Hepatocyte (in vitro differentiated cells): ENCODE data around the gene PLEKHA6. TPM values are rescaled to one million over a fixed set of nuclear protein-coding genes. Genes with fewer than 3 reads are reported as not detected.

Experiments used
- DNase-seq: peaks from one replicate; pipeline ENCODE4 v3.0.0-alpha.2; 2016; ENCODE audit warnings: low spot score
- H2AFZ ChIP-seq: fragments of 200-600 bp; sonication (generic); 2 replicates; pipeline ENCODE4 v1.6.0; 2016; ENCODE audit warnings: antibody characterized with exemption, mild to moderate bottlenecking
- H3K27ac ChIP-seq: fragments of 200-600 bp; sonication (generic); 2 replicates; pipeline ENCODE4 v1.5.1; 2016; ENCODE audit warnings: mild to moderate bottlenecking
- H3K27me3 ChIP-seq: fragments of 200-600 bp; sonication (generic); 2 replicates; pipeline ENCODE4 v1.6.1; 2016
- H3K36me3 ChIP-seq: fragments of 200-600 bp; sonication (generic); replicated peaks from 2 replicates; pipeline ENCODE4 v1.5.1; 2016; ENCODE audit warnings: low read depth; ENCODE audit not compliant: insufficient read depth
- H3K4me1 ChIP-seq: fragments of 200-600 bp; sonication (generic); 2 replicates; pipeline ENCODE4 v1.5.1; 2016; ENCODE audit warnings: mild to moderate bottlenecking, moderate library complexity; ENCODE audit not compliant: insufficient read depth
- H3K4me2 ChIP-seq: fragments of 200-600 bp; sonication (generic); 2 replicates; pipeline ENCODE4 v1.6.0; 2016
- H3K4me3 ChIP-seq: fragments of 200-600 bp; sonication (generic); 2 replicates; pipeline ENCODE4 v1.5.1; 2016; ENCODE audit warnings: mild to moderate bottlenecking
- H3K79me2 ChIP-seq: fragments of 200-600 bp; sonication (generic); 2 replicates; pipeline ENCODE4 v1.6.0; 2017; ENCODE audit warnings: mild to moderate bottlenecking
- H3K9me2 ChIP-seq: fragments of 200-600 bp; sonication (generic); replicated peaks from 2 replicates; pipeline ENCODE4 v1.6.0; 2017; ENCODE audit warnings: mild to moderate bottlenecking; ENCODE audit not compliant: insufficient read depth
- H3K9me3 ChIP-seq: fragments of 200-600 bp; sonication (generic); 2 replicates; pipeline ENCODE4 v1.5.1; 2016; ENCODE audit warnings: low read depth, mild to moderate bottlenecking
- H4K20me1 ChIP-seq: fragments of 200-600 bp; sonication (generic); 2 replicates; pipeline ENCODE4 v1.6.0; 2016; ENCODE audit warnings: mild to moderate bottlenecking; ENCODE audit not compliant: insufficient read depth, poor library complexity, severe bottlenecking
- CTCF ChIP-seq: fragments of 200-600 bp; sonication (generic); IDR thresholded peaks from 2 replicates; pipeline ENCODE4 v1.5.1; 2016; ENCODE audit warnings: antibody characterized with exemption, mild to moderate bottlenecking; ENCODE audit not compliant: poor library complexity
- EZH2 ChIP-seq: fragments of 200-600 bp; sonication (generic); IDR thresholded peaks from 2 replicates; pipeline ENCODE4 v1.6.1; 2016; ENCODE audit warnings: antibody characterized with exemption, mild to moderate bottlenecking, borderline replicate concordance
- EZH2phosphoT487 ChIP-seq: fragments of 200-600 bp; sonication (generic); IDR thresholded peaks from one replicate; pipeline ENCODE4 v1.6.1; 2018; ENCODE audit warnings: antibody characterized with exemption, mild to moderate bottlenecking, low read depth, moderate library complexity; ENCODE audit not compliant: unreplicated experiment, severe bottlenecking
- WGBS: methylation state at CpG from one replicate; pipeline ENCODE4 v1.1.6; 2016; ENCODE audit warnings: low lambda C conversion rate; ENCODE audit errors: missing lambda C conversion rate; 5-methylcytosine and 5-hydroxymethylcytosine counted together
- polyA plus RNA-seq: library from polyadenylated mRNA; unstranded; fragments of >200 nt; fragmentation: Nextera tagmentation; extraction: Ambion mirVana; gene quantifications from 2 replicates; pipeline ENCODE4 v1.2.1, GENCODE V29; 2016
- total RNA-seq: library from RNA; depleted of rRNA; stranded (reverse); fragments of >200 nt; gene quantifications from 2 replicates; pipeline ENCODE4 v1.2.3, GENCODE V29; 2014

The PLEKHA6 gene
- total and polyA plus RNA-seq, 2 experiments from 2014 or later, result 14.3 to 31.5 TPM

DNA sequence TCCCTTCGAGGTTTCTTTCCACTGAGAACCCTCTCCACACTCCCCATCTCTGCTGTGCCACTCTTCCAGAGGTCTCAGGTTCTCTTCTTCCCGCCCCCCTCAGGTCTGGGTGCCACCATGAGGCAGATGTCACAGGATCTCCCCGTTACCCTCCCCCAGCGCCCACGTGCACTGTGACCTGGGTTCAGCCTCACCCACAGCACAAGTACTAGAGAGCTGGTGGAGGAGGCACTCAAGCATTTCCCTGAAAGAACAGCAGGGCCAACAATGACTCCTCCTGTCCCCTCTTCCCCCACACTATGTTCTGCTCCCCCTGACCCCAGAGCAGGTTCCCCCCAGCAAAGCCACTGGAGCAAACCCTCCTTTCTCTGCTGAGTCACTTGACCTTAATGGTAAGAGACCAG lies 14.3 kb downstream of the PLEKHA6 start:
- H3K36me3 ChIP-seq, result no peaks in the 10 kb centered on the region
- WGBS, result 84% methylated on average over 5 of the region's 5 CpGs
- no peak overlapping the region for H2AFZ ChIP-seq
- no peak overlapping the region for H3K4me3 ChIP-seq
- H3K4me2 ChIP-seq, result no peak overlapping the region
- peaks cover 58% of the 10 kb centered on the region for H3K4me1 ChIP-seq
- no peak for DNase-seq
- H3K27me3 ChIP-seq, result no peaks in the 10 kb centered on the region
- peaks cover 52% of the 10 kb centered on the region for H3K79me2 ChIP-seq
- no peaks in the 10 kb centered on the region for H4K20me1 ChIP-seq
- TF ChIP-seq EZH2phosphoT487 (no peak), CTCF (no peak), EZH2 (no peak)
- no peaks in the 10 kb centered on the region for H3K9me3 ChIP-seq
- H3K27ac ChIP-seq, result no peak overlapping the region
- H3K9me2 ChIP-seq, result no peaks in the 10 kb centered on the region

DNA sequence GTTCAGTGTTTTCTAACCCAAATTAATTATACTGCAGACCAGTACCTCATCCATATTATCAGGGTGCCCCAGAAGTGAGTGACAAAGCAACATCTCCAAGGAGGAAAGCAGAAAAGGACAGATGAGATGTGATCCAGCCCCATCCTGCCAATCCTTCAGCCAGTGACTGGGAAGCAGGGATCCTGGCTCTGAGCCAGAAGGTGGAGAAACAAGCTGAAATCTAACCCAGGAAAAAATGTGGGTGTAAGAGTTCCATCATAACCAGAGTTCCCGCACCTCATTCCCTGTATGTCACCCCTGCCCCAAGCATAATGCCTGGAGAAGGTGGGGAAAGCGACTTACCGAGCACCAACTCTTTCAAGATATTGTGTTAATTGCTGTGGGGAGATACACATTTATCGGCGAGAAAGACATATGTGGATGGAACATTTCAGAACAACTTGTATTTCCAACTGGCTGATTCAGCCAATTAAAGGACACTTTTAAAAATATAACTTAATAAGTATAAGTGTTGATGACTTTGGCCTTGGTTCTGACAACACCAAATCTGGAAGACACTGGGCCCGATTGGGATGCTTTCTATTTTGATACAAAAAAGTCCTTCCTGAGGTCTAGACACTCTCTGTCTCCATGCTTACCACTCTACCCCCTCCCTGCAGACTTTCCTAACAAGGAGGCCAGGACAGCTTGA lies 14.9 kb downstream of the PLEKHA6 start:
- H3K4me3 ChIP-seq, result no peak overlapping the region
- WGBS, result 93% methylated on average over 6 of the region's 6 CpGs

DNA sequence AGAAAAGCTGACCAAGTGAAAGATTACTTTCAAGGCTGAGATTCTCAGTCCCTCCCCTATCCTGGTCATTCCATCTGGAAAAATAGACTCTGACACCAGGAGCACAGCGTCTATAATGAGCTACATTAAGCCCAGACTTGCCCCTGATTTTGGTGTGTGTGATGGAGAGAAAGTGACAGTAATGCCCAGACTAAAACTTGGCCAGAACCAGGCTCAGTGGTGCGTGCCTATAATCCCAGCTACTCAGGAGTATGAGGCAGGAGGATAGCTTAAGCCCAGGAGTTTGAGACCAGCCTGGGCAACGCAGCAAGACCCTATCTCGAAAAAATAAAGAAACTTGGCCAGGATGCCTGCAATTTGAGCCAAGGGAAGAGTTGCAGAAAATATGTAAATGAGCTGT lies 15.9 kb downstream of the PLEKHA6 start:
- peaks cover 55% of the 10 kb centered on the region for H3K4me1 ChIP-seq

More for the DNA sequence above, 14.9 kb downstream of the PLEKHA6 start:
- Histone ChIP-seq H3K9me3 (no peaks in the 10 kb centered on the region), H2AFZ (no peak overlapping the region), H3K9me2 (no peaks in the 10 kb centered on the region), H3K4me1 (peaks cover 55% of the 10 kb centered on the region), H3K27ac (no peak overlapping the region), H3K36me3 (no peaks in the 10 kb centered on the region), H4K20me1 (no peaks in the 10 kb centered on the region), H3K79me2 (peaks cover 47% of the 10 kb centered on the region), H3K27me3 (no peaks in the 10 kb centered on the region), H3K4me2 (no peak overlapping the region)
- TF ChIP-seq EZH2, result no peak
- DNase-seq, result no peak

More for the DNA sequence above, 15.9 kb downstream of the PLEKHA6 start:
- no peaks in the 10 kb centered on the region for H4K20me1 ChIP-seq
- H2AFZ ChIP-seq, result no peak overlapping the region
- H3K9me2 ChIP-seq, result no peaks in the 10 kb centered on the region
- no peak overlapping the region for H3K27ac ChIP-seq
- H3K79me2 ChIP-seq, result peaks cover 54% of the 10 kb centered on the region
- 91% methylated on average over 4 of the region's 4 CpGs for WGBS
- H3K4me2 ChIP-seq, result no peak overlapping the region
- DNase-seq, result no peak
- no peaks in the 10 kb centered on the region for H3K9me3 ChIP-seq
- no peaks in the 10 kb centered on the region for H3K36me3 ChIP-seq
- no peak overlapping the region for H3K4me3 ChIP-seq
- H3K27me3 ChIP-seq, result no peaks in the 10 kb centered on the region
- TF ChIP-seq EZH2phosphoT487, result no peak
- no peak for TF ChIP-seq CTCF
- TF ChIP-seq EZH2, result no peak
